GM12873 (cell line): Measurements from ENCODE around the gene C20orf96.

ENCODE experiments used
- TF ChIP-seq, protein P1 (sequence below): IDR thresholded peaks from 2 replicates; pipeline ENCODE4 v1.5.1; 2012; ENCODE audit warnings: low read depth, mild to moderate bottlenecking, moderate library complexity, low read length, control low read depth; ENCODE audit not compliant: insufficient read depth; ENCODE audit errors: missing control alignments

Gene C20orf96

DNA sequence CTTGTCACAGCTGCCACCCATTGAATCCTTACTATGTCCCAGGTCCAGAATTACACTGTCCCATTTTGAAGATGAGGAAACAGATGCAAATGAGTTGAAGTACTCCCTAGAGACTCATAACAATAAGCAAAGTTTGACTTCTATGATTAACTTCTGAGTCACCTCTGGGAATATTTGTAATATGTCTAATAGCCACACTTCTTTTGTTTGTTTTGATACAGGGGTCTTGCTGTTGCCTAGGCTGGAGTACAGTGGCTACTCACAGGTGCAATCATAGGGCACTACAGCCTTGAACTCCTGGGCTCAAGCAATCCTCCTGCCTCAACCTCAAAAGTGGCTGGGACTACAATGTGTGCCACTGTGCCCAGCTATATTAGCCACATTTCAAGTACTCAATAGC lies 23.4 kb upstream of the C20orf96 start:
- TF ChIP-seq, protein P1, sequence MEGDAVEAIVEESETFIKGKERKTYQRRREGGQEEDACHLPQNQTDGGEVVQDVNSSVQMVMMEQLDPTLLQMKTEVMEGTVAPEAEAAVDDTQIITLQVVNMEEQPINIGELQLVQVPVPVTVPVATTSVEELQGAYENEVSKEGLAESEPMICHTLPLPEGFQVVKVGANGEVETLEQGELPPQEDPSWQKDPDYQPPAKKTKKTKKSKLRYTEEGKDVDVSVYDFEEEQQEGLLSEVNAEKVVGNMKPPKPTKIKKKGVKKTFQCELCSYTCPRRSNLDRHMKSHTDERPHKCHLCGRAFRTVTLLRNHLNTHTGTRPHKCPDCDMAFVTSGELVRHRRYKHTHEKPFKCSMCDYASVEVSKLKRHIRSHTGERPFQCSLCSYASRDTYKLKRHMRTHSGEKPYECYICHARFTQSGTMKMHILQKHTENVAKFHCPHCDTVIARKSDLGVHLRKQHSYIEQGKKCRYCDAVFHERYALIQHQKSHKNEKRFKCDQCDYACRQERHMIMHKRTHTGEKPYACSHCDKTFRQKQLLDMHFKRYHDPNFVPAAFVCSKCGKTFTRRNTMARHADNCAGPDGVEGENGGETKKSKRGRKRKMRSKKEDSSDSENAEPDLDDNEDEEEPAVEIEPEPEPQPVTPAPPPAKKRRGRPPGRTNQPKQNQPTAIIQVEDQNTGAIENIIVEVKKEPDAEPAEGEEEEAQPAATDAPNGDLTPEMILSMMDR = no peak

DNA sequence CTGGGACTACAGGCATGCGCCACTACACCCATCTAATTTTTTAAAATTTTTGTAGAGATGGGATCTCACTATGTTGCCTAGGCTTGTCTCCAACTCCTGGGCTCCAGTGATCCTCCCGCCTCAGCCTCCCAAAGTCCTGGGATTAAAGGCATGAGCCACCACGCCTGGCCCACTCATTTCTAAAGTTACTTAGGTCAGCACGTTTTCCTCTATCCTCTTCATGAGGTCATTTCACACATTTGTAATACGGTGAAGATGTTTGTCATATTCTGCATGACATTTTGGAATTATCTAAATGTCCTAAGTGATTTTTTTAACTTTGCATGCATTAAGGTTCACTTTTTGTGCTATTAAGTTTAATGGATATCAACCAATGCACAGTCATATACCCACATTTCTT lies 22.9 kb upstream of the C20orf96 start:
- TF ChIP-seq, protein P1 = no peak

DNA sequence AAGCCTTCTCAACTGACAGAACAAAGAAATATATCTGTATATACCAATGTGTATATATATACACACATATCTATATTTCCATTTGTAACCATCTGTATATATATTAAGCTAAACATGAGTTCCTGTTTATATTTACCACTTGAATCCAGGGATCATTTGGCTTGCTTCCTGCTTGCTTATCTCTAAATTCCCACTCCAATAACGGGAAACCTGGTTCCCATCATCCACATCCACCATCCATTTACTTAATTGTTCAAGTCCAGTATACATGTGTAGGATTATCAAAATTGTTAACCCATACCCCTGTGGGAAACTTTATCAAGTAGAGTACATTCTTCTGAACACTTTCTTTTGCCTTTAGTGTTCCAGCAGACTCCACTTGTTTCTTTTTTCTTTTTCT lies 22.3 kb upstream of the C20orf96 start:
- TF ChIP-seq, protein P1 = no peak

DNA sequence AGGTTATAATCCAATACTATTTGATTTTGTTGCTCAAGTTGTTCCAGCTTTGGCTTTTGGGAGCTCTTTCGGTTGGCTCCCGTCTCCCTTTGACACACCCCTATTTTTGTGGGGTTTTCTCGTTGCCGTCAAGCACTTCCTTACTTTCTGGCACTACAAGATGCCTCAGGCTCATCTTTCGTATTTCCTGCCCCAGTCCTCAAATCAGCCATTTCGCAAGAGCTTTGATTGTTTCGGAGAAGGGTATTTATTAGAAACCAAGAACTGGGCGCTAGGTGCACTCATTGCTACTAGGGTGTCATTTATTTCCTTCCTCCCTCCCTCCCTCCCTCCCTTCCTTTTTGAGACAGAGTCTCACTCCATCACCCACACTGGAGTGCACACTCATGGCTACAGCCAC lies 21.5 kb upstream of the C20orf96 start:
- TF ChIP-seq, protein P1 = no peak

DNA sequence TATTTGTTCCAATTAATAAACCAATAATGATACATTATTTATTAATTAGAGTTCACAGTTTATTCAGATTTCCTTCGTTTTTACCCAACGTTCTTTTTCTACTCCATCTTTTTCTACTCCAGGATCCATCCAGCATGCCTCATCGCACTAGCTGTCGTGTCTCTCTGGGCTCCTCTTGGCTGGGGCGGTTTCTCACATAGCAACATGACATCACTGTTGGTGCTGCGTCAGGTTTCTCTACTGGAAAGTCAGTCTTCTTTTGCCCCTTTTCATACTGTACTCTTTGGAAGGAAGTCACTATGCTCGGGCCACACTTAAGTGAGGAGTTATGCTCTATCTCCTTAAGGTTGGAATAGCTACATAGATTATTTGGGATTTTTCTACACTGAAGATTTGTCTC lies 21.1 kb upstream of the C20orf96 start:
- TF ChIP-seq, protein P1 = no peak

DNA sequence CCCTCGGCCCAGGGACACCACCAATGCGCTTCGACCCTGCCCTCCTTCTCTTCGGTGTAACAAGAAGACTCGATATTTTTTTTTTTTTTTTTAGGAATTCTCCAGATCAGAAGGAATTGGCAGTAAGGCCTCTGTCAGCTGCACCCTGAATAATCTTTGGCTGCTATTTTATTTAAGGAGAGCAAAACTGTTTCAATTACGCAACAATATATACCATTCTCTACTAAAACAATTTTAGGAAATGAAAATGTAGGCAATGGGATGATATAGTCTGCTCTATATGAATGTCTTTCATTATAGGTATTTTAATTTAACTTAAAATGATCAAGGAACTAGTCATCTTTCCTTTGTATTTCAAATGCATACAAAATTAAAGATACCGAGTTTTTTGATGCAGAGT lies 20.1 kb upstream of the C20orf96 start:
- TF ChIP-seq, protein P1 = no peak

DNA sequence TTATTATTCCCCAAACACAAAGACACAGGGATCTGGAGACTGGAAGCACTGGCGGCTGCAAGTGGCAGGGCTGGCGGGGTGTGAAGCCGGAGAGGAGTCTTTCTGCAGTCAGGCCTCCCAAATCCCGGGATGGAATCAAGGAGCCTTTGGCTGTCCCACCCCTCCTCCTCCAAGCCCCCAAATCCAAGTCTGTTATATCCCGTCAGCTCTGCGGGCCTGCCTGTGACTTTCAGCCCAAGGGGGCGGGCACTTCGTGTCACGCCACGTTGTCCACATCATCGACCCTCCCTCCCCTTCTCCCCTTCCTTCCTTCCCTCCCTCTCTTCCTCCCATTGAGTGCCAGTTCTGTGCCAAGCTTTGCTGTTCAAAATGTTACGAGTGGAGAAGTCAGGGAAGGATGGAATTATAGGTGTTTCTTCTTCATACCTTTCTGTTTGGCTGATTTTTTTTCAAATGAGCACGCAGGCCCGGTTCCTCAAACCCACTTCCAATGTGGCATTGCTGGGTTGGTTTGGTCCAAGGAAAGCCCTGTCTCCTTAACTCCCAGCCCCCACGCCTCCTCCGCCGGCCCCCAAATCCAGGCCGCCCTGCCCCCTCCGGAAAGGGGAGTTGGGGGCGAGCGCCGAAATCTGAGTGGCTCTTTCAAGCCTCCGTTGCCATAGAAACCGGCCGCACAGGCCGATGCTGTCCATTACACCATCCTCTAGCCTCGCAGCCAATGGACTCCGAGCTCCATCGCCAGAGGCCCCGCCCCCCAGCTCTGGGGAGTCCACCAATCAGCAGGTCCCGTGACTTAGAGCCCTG lies 19.5 kb upstream of the C20orf96 start:
- TF ChIP-seq, protein P1 = no peak
